GM12872 (cell line): ENCODE measurements around the gene AFAP1L1.

Experiments used
- TF ChIP-seq, protein P1 (sequence below): IDR thresholded peaks from 3 replicates; pipeline ENCODE4 v1.5.1; 2011; ENCODE audit warnings: low read depth, mild to moderate bottlenecking, low read length, moderate library complexity; ENCODE audit not compliant: insufficient read depth

Gene AFAP1L1

DNA sequence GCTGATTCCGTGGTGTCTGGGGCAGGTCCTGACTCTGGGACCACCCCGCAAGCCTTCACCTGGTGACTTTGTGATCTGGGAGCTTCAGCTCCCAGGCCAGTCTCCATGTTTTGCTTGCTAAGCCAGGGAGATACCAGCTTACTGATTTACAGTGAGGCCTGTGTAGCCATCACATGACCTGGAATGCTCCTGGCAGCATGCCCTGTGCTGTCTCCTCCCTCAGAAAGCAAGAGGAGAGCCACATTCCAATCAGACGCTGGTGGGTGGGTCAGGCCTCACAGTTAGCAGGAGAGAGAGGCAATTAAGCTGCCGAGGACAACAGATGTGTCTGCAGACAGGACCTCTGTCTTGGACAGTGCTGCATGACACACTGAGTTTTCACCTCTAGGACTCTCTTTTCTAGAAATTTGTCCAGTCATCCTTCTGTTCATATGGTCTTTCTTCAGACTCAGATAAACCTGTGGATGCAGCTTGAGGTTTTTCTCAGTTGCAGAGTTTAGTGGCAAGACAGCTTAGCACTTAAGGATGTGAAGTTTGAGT is 49.2 kb downstream of the AFAP1L1 start:
- TF ChIP-seq, protein P1, sequence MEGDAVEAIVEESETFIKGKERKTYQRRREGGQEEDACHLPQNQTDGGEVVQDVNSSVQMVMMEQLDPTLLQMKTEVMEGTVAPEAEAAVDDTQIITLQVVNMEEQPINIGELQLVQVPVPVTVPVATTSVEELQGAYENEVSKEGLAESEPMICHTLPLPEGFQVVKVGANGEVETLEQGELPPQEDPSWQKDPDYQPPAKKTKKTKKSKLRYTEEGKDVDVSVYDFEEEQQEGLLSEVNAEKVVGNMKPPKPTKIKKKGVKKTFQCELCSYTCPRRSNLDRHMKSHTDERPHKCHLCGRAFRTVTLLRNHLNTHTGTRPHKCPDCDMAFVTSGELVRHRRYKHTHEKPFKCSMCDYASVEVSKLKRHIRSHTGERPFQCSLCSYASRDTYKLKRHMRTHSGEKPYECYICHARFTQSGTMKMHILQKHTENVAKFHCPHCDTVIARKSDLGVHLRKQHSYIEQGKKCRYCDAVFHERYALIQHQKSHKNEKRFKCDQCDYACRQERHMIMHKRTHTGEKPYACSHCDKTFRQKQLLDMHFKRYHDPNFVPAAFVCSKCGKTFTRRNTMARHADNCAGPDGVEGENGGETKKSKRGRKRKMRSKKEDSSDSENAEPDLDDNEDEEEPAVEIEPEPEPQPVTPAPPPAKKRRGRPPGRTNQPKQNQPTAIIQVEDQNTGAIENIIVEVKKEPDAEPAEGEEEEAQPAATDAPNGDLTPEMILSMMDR = no peak

DNA sequence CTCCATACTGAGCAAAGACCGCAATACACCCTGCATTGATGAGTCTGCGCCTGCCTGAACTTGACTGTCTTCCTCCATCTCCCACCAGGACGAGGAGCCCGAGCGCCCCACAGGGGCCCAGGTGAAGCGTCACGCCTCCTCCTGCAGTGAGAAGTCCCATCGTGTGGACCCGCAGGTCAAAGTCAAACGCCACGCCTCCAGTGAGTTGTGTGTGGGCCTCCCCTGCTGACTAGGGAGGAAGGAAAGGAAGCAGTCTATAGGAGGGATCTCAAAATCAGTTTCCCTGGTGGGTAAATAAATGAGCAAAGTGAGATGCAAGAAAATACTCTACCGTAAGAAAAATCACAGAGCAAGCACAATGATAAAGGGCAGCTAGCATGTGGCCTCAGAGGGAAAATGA is 50.9 kb downstream of the AFAP1L1 start:
- TF ChIP-seq, protein P1 = no peak

DNA sequence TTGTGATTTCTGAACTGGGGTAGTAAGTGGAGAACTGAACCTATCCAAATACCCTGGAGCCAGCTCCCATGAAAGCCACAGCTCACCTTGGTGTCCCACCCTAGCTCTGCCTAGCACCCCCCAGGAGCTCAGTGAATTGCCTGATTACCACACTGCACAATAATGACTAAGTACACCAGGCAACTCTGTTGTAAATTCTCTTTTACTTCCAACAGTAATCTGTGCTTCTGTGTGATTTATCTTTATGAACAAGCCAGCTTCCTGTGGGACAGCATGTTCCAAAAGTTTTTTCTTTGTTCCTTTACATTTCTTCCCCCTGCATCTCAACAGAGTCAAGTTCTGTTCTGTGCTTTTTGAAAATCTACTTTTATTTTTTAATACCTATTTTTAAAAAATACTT is 51.6 kb downstream of the AFAP1L1 start:
- TF ChIP-seq, protein P1 = no peak

DNA sequence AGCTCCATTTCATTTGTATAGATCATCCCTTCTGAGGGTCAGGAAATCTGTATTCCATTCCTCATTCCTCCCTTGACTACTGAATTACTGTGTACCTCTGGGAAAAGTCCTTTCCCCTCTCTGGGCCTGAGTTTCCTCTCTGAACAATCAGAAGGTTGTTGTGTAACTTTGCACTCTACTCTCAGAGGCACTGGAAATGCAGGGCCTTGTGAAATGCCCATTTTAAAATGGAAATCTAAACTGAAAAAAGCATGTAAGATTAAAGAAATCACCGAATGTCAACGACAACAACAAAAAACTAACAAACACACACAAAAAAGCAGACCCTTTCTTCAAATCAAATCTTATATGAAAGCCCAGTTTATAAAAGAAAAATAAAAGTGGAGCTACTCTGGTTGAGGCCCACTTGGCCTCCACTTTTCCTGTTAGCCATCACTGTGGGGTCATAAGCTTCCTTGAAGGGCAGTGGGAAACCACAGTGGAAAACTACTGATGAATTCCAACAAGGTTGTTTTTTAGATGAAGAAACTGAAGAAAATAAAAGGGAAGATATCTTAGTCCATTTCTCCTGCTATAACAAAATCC is 52.1 kb downstream of the AFAP1L1 start:
- TF ChIP-seq, protein P1 = no peak

DNA sequence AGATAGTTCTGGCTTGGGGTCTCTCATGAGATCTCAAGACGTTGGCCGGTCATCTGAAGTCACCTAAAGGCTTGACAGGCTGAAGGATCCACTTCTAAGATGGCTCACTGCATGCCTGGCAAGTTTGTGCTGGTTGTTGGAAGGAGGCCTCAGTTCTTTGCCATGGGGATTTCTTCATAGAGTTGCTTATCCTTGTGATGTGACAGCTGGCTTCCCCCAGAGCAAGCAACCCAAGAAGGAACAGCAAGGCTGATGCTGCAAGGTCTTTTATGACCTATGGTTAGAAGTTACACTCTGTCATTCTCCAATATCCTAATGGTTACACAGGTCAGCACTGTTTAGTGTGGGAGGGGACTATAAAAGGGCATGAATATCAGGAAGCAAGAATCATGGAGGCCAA is 53.0 kb downstream of the AFAP1L1 start:
- TF ChIP-seq, protein P1 = no peak

GRCh38 chr5:149325166-149325735 is 53.6 kb downstream of the AFAP1L1 start:
- TF ChIP-seq, protein P1 = no peak

- TF ChIP-seq, protein P1 = no peak
Observed at GRCh38 chr5:149325894-149326293, 54.2 kb downstream of the AFAP1L1 start.
